Erythroblast (primary cell): ENCODE results near the gene TLL2.

ENCODE experiments used
- GATA1 ChIP-seq: IDR thresholded peaks from 2 replicates; pipeline ENCODE4 v1.6.1; 2011; ENCODE audit warnings: low read depth, mild to moderate bottlenecking, control low read depth, low read length, moderate library complexity
- POLR2A ChIP-seq: IDR thresholded peaks from 2 replicates; pipeline ENCODE4 v1.6.1; 2011; ENCODE audit warnings: mild to moderate bottlenecking, low read length

GRCh38 chr10:96541921-96542320, 28.2 kb upstream of the TLL2 start:
- TF ChIP-seq POLR2A (no peak), GATA1 (no peak)
